Stimulated activated CD8-positive, alpha-beta memory T cell treated with anti-CD3 and anti-CD28 coated beads, Interleukin-4, amount 100 ng/mL, for 1 hour (primary cell): Measurements from ENCODE around the gene R3HDM4.
A peak's percentile ranks its signal among the peaks of the same experiment; 100 is the strongest.
"Not testable (repeated sequence)": the region's sequence is repeated elsewhere in the genome, so short reads cannot be mapped to it uniquely, and the experiment has no call there.

Source experiments
- DNase-seq, 2 donors: peaks; one replicate each; pipeline ENCODE4 v3.0.0-alpha.2; 2020; ENCODE audit warnings: low read depth in 2 of 2, low spot score in 1 of 2

R3HDM4 gene

DNA sequence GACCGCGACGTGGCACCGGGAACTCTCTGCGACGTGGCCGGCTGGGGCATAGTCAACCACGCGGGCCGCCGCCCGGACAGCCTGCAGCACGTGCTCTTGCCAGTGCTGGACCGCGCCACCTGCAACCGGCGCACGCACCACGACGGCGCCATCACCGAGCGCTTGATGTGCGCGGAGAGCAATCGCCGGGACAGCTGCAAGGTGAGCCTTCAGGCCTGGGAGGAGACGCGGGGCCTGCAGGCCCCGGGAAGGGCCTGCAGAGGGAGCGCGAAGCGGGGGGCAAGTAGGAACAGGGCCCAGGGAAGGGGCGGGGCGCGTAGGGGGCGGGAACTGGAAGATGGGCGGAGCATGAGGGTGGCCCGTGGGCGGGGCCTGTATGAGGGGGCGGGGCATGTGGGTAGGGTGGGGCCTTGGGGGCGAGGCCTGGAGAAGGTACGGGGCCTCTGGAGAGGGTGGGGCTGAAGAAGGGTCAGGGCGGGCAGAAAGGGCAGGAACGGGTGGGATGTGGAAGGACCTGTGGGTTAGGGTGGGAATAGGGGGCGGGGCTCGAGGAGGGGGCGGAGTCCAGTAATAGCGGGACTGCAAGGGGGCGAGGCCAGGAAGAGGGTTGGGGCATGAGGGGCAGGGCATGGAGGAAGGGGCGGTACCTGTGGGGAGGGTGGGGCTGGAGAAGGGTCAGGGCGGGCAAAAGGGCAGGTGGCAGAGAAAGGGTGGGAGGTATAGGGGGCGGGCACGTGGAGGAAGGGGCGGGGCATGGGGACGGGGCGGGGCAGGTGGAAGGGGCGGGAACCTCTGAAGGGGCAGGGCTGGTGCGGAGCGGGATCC is 51.1 kb downstream of the R3HDM4 start:
- peak in 1 of 2 donors; percentile 57 for DNase-seq

DNA sequence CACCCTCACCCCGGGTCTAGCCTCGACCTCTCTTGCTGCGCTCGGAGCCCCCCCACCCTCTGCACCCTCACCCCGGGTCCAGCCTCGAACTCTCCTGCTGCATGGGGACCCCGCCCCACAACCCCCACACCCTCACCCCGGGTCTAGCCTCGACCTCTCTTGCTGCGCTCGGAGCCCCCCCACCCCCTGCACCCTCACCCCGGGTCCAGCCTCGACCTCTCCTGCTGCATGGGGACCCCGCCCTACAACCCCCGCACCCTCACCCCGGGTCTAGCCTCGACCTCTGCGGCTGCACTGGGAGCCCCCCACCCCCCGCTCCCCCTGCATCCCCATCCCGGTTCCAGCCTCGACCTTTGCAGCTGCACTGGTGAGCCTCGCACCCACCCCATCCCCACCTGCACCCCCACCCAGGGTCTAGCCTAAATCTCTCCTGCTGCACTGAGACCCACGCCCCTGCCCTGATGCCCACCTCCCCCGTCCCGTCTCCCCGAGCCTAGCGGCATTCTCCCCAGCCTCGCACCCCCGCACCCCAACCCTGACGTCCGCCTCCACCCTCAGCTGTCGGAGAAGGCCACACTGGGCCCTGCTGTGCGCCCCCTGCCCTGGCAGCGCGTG is 51.8 kb downstream of the R3HDM4 start:
- DNase-seq, result no peak

DNA sequence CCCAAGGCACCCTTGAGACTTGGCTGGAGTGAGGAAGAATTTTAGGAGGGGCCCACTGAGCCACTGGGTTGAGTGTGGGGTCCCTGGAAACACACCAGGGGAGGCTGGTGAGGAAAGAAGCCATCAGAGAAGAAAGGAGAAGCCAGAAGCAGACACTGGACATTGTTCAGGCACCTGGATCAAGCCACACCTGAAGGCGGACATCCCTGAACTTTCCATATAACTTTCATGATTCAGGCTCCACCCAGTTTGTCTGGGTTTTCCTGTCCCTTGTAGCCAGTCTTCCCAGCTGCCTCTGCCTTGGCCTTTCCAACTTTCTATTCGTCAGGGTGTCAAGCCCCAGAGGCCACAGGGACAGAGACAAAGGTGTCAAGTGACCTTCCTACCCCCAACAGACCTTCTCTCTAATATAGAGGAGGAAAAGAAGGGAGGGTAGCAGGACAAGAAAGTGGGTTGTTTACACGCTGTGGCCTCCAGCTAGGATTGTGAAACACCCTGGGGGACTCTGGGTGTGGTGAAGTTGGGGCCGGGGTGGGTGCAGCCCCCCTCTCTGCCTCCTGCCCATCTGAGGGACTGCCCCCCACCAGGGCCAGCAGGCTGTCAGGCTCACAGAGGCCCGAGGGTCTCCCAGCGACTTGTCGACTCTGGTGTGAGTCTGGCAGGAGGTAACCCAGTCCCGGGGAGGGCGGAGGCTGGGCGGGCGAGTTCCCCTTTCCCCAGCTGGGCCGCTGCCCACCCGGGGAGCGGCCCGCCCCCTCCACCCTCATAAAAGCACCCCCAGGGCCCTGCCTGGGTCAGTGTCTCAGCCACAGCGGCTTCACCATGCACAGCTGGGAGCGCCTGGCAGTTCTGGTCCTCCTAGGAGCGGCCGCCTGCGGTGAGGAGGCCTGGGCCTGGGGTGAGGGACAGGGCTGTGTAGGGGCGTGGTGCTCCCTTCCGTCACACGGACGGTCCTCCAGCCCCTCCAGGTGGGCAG is 53.9 kb downstream of the R3HDM4 start, which contains the start of gene CFD:
CFD (plus strand) TSS at position 797 of the 976 bp plus-strand sequence; CDS start at position 823, 26 bp downstream.
- no peak for DNase-seq

DNA sequence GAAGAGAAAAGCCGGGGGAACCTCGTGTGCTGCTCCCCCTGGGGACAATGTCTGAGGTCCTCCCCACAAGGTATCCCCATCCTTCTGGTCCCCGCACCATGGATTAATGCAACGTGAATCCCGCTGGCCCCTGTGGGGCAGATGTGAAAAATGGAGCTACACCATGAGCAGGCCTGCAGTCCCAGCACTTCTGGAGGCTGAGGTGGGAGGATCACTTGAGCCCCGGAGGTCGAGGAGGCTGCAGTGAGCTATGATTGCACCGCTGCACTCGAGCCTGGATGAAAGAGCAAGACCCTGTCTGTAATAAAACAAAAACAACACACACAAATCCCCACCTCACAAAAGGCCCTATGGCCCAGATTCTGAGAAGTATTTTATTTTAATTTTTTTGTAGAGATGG is 54.7 kb downstream of the R3HDM4 start:
- no peak for DNase-seq

DNA sequence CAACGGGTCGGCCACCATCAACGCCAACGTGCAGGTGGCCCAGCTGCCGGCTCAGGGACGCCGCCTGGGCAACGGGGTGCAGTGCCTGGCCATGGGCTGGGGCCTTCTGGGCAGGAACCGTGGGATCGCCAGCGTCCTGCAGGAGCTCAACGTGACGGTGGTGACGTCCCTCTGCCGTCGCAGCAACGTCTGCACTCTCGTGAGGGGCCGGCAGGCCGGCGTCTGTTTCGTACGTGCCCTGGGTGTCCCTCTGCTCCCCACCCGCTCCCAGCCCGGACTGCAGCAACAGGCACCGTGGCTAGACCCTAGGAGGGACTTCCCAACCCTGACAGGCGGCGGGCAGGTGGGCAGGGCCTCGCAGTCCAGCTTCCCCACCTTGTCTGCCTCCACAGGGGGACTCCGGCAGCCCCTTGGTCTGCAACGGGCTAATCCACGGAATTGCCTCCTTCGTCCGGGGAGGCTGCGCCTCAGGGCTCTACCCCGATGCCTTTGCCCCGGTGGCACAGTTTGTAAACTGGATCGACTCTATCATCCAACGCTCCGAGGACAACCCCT is 57.4 kb downstream of the R3HDM4 start:
- DNase-seq, result no peak

DNA sequence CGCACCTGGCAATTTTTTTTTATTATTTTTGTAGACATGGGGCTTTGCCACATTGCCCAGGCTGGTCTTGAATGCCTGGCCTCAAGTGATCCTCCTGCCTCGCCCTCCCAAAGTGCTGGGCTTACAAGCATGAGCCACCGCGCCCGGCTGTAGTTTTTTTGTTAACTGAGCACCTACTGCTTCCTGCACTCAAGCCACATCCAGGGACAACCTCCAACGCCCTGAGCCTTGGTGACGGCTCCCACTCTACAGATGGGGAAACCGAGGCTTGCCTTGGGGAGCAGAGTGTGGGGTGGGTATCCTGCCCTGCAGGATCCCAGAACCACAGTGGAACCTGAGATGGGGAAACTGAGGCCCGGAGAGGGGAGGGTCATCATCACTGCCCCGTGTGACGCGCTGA is 57.9 kb downstream of the R3HDM4 start:
- DNase-seq, result no peak

DNA sequence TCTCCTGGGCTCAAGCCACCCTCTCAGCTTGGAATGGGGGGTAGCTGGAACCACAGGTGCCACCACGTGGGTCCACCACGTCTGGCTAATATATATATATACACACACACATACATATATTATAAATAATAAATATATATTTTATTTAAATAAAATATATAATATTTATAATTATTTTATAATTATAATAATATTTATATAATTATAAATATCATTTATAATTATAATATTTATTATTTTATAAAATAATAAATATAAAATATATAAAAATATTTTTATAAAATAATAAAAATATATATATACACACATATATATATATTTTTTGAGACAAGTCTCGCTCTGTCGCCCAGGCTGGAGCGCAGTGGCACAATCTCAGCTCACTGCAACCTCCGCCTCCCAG is 58.5 kb downstream of the R3HDM4 start:
- no peak for DNase-seq

DNA sequence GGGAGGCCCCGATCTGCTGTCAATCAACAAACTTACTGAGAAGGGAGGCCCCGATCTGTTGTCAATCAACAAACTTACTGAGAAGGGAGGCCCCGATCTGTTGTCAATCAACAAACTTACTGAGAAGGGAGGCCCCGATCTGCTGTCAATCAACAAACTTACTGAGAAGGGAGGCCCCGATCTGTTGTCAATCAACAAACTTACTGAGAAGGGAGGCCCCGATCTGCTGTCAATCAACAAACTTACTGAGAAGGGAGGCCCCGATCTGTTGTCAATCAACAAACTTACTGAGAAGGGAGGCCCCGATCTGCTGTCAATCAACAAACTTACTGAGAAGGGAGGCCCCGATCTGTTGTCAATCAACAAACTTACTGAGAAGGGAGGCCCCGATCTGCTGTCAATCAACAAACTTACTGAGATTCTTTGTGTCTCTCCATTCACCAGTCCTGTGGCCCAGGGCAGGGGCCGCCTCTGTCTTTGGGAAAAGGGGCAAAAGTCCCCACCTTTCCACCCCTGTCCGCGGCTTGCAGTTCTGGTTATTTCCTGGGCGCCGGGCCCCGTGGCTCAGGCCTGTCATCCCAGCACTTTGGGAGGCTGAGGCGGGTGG is 59.3 kb downstream of the R3HDM4 start:
- DNase-seq, result not testable (repeated sequence)

DNA sequence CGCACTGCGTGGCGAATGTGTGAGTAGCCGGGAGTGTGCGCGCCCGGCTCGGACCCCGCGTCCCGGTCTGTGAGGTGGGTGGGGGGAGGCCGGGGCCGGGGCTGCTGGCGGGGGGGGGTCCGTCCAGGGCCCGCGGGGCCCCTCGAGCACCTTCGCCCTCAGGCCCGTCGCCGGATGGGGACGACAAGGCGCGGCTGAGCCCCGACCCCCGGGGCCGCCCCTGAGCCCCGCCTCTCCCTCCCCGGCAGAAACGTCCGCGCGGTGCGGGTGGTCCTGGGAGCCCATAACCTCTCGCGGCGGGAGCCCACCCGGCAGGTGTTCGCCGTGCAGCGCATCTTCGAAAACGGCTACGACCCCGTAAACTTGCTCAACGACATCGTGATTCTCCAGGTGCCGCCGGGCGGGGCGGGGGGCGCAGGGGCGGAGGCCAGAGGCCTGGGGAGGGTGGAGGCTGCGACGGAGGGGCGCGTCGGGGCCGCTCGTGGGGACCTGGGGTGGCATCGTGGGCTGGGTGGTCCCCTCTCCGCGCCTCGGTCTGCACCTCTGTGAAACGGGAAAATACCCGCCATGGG is 59.9 kb downstream of the R3HDM4 start:
- no peak for DNase-seq

DNA sequence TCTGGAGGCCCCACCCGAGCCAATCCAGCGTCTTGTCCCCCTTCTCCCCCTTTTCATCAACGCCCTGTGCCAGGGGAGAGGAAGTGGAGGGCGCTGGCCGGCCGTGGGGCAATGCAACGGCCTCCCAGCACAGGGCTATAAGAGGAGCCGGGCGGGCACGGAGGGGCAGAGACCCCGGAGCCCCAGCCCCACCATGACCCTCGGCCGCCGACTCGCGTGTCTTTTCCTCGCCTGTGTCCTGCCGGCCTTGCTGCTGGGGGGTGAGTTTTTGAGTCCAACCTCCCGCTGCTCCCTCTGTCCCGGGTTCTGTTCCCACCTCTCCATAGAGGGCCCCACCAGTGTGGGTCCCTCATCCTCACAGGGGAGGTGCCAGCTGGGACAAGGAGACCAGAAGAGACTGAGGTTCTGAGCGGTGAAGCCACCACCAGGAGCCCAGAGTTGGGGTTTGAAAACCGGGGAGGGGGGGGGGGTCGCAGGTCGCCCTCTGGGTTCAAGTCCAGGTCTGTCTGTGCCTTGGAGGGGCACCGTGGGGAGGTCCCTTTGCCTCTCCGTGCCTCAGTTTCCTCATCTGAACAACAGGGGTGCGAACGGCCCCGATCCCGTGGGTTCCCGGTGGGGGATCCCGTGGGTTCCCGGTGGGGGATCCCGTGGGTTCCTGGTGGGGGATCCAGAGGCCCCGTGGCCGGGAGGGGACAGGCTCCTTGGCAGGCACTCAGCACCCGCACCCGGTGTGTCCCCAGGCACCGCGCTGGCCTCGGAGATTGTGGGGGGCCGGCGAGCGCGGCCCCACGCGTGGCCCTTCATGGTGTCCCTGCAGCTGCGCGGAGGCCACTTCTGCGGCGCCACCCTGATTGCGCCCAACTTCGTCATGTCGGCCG is 60.6 kb downstream of the R3HDM4 start, which contains the start of gene ELANE:
ELANE (plus strand) TSS at position 168 of the 878 bp plus-strand sequence; CDS start at position 194, 26 bp downstream.
- no peak for DNase-seq

DNA sequence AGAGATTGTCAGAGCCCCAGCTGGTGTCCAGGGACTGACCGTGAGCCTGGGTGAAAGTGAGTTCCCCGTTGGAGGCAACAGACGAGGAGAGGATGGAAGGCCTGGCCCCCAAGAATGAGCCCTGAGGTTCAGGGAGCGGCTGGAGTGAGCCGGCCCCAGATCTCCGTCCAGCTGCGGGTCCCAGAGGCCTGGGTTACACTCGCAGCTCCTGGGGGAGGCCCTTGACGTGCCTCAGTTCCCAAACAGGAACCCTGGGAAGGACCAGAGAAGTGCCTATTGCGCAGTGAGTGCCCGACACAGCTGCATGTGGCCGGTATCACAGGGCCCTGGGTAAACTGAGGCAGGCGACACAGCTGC is 62.1 kb downstream of the R3HDM4 start:
- no peak for DNase-seq

DNA sequence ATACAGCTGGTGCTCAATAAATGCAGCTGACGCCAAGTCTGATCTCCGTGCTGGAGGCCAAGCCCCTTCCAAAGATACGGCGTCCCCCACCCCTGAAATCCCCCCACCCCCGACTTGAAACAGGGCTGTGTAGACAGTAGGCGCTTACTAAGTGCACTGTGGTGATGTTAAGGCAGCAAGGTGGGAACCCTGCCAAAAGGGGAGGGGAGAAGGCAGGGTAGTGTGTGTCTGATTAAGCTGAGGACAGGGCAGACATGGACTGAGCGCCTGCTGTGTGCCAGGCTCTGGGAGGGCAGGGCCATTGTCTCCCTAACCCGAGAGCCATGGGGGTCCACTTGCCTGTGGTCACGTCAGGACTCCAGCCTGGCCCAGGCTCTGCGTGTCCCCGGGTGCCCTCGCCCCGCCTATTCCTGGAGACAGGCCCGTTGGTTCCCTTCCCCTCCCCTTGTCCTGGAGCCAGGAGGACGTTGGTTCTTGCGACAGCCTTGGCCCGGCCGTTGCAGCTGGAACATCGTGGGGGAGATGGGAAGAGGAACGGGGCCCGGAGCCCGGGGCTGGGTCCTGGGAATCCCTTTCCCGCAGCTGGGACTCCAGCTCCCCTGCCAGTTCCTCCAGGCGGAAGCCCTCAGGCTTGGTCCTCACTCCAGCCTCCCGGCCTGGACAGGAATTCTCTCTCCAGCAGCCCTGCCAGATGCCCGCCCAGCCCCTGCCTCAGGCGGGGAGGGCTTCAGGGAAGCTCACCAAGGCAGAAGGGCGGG is 62.6 kb downstream of the R3HDM4 start:
- DNase-seq, result no peak

DNA sequence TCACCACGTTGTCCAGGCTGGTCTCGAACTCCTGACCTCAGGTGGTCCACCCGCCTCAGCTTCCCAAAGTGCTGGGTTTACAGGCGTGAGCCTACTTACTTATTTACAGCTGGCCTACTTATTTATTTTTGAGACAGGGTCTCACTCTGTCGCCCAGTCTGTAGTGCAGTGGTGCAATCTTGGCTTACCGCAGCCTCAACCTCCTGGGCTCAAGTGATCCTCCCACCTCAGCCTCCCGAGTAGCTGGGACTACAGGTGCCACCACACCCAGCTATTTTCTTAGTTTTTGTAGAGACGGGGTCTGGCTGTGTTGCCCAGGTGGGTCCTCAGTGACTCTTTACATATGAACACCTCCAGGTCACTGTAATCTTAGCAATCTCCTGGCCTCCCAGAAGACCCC is 63.8 kb downstream of the R3HDM4 start:
- not testable (repeated sequence) for DNase-seq

DNA sequence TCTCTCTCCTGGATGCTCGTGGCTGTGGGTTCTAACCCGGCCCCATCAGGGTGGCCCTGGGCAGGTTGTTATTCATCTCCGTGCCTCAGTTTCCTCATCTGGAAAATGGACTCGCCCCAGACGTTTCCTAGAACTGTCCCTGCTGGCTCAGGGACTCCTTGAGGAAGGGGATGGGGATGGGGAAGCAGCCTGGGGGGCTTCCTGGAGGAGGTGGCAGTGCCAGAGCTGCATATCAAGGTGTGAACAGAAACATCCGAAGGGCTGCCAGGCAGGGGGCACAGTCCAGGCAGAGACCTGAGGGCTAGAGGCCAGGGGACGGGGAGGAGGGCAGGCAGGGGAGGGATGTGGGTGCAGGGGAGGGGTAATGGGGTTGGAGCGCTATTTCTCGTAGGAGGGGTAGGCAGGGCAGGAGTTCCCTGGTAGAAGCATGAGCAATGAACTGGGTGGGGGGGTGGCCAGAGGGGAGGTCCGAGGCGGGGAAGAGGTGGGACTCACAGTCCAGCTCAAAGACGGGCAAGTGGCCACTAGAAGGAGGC is 64.6 kb downstream of the R3HDM4 start:
- no peak for DNase-seq
